GM12878 (cell line): ENCODE results near the gene SMG6. TPM values are rescaled to one million over a fixed set of nuclear protein-coding genes. Genes with fewer than 3 reads are reported as not detected.
A peak's percentile ranks its signal among the peaks of the same experiment; 100 is the strongest.

Experiments
- CBX3 ChIP-seq: fragments of 200-600 bp; sonication (generic); IDR thresholded peaks from 2 replicates; pipeline ENCODE4 v1.6.1; 2016; ENCODE audit warnings: low read depth, borderline replicate concordance
- CBX5 ChIP-seq: sonication (generic); IDR thresholded peaks from 2 replicates; pipeline ENCODE4 v1.6.1; 2016; ENCODE audit warnings: low read depth, moderate library complexity, mild to moderate bottlenecking, inconsistent platforms
- CHD4 ChIP-seq: fragments of 200-600 bp; sonication (generic); IDR thresholded peaks from 2 replicates; pipeline ENCODE4 v1.6.1; 2016; ENCODE audit warnings: mild to moderate bottlenecking
- CREB1 ChIP-seq: IDR thresholded peaks from 2 replicates; pipeline ENCODE4 v1.6.1; 2012; ENCODE audit warnings: low read depth, mild to moderate bottlenecking, inconsistent platforms
- E2F4 ChIP-seq: IDR thresholded peaks from 2 replicates; pipeline ENCODE4 v1.6.1; 2012; ENCODE audit warnings: low read depth, low read length, improper control_type of control experiment
- HDAC2 ChIP-seq: fragments of 200-600 bp; sonication (generic); IDR thresholded peaks from 2 replicates; pipeline ENCODE4 v1.6.1; 2017
- IRF5 ChIP-seq: fragments of 450-650 bp; IDR thresholded peaks from 2 replicates; pipeline ENCODE4 v1.6.1; 2017; ENCODE audit warnings: borderline replicate concordance
- MYC ChIP-seq: IDR thresholded peaks from 2 replicates; pipeline ENCODE4 v1.6.1; 2011; ENCODE audit warnings: mild to moderate bottlenecking, low read length, moderate library complexity, inconsistent platforms; ENCODE audit not compliant: insufficient read depth, insufficient replicate concordance, insufficient read length, severe bottlenecking
- RFX5 ChIP-seq: IDR thresholded peaks from 2 replicates; pipeline ENCODE4 v1.6.1; 2011; ENCODE audit warnings: low read depth, low read length, improper control_type of control experiment
- TCF12 ChIP-seq: IDR thresholded peaks from 2 replicates; pipeline ENCODE4 v1.6.1; 2011; ENCODE audit warnings: low read depth, mild to moderate bottlenecking, low read length
- USF2 ChIP-seq: IDR thresholded peaks from 2 replicates; pipeline ENCODE4 v1.6.1; 2011; ENCODE audit warnings: low read depth, low read length, improper control_type of control experiment, borderline replicate concordance
- YY1 ChIP-seq: IDR thresholded peaks from 2 replicates; pipeline ENCODE4 v1.6.1; 2011; ENCODE audit warnings: low read depth, mild to moderate bottlenecking, low read length
- ZBTB11 ChIP-seq: fragments of 450-650 bp; formaldehyde crosslinking; IDR thresholded peaks from 2 replicates; pipeline ENCODE4 v1.5.0; 2022; ENCODE audit warnings: mild to moderate bottlenecking, missing genetic modification characterization
- ZBTB40 ChIP-seq: fragments of 450-650 bp; IDR thresholded peaks from 2 replicates; pipeline ENCODE4 v1.6.1; 2016; ENCODE audit warnings: mild to moderate bottlenecking, moderate library complexity, borderline replicate concordance
- ZNF207 ChIP-seq: fragments of 450-650 bp; IDR thresholded peaks from 2 replicates; pipeline ENCODE4 v1.6.1; 2014; ENCODE audit warnings: antibody characterized with exemption, mild to moderate bottlenecking, borderline replicate concordance
- ZNF622 ChIP-seq: fragments of 450-650 bp; IDR thresholded peaks from 2 replicates; pipeline ENCODE4 v1.6.1; 2017; ENCODE audit warnings: mild to moderate bottlenecking, inconsistent platforms
- polyA plus RNA-seq, 11 experiments: library from polyadenylated mRNA; depleted of rRNA in 4 of 11; unstranded in 6 of 11; stranded (reverse) in 5 of 11; fragments of >200 nt; fragmentation: Nextera tagmentation in 4 of 11; fragmentation: Illumina TruSeq in 1 of 11; extraction: Ambion mirVana in 4 of 11; extraction: Trizol in 1 of 11; gene quantifications; 1 replicate in 1 of 11; 2 replicates in 10 of 11; pipeline versions ENCODE4 v1.2.1 to v1.2.3, GENCODE V29; 2011 to 2016; ENCODE audit warnings: inconsistent platforms in 2 of 11, missing spikeins in 2 of 11, low read depth in 1 of 11
- total RNA-seq, 4 experiments: library from RNA; depleted of rRNA in 3 of 4; stranded (reverse); fragments of >200 nt in 3 of 4; fragmentation: Illumina TruSeq in 1 of 4; extraction: Trizol in 1 of 4; gene quantifications; 2 replicates each; pipeline versions ENCODE4 v1.2.1 to v1.2.3, GENCODE V29; 2013 to 2021

SMG6 gene
- total and polyA plus RNA-seq, 10 of the 15 experiments (the other 5 are each of a cell fraction or from before 2014, with no cell fraction given), result 0.58 to 28.7 (median 15.7) TPM

- no peak for TF ChIP-seq RFX5
- 0 out of 2 replicates have a peak, but pooled peaks have one; percentile 16 for TF ChIP-seq YY1
- peak; percentile 74 for TF ChIP-seq TCF12
- no peak for TF ChIP-seq IRF5
- no peak for TF ChIP-seq ZNF622
- no peak for TF ChIP-seq ZBTB40
- no peak for TF ChIP-seq CREB1
- no peak for TF ChIP-seq HDAC2
- TF ChIP-seq CBX3, result no peak
- TF ChIP-seq ZNF207, result no peak
- no peak for TF ChIP-seq MYC
- no peak for TF ChIP-seq USF2
- no peak for TF ChIP-seq ZBTB11 (CRISPR knock-in tag)
- TF ChIP-seq CBX5, result no peak
- no peak for TF ChIP-seq E2F4
- no peak for TF ChIP-seq CHD4
These were observed 220.0 kb downstream of the SMG6 start (continued) for GRCh38 chr17:2083613-2084035.
